Astrocyte (in vitro differentiated cells and primary cell): ENCODE results near the gene TOR1AIP2. TPM values are rescaled to one million over a fixed set of nuclear protein-coding genes. Genes with fewer than 3 reads are reported as not detected.
A peak's percentile ranks its signal among the peaks of the same experiment; 100 is the strongest.

Source experiments
- DNase-seq: peaks from one replicate; pipeline ENCODE4 v3.0.0-alpha.2; 2010; ENCODE audit warnings: low read depth
- FAIRE-seq: peaks from 2 replicates; lab custom pipeline; 2011; peaks lifted over from hg19 to GRCh38; lab: Jason Lieb, UNC
- H2AFZ ChIP-seq: 2 replicates; pipeline ENCODE4 v1.6.0; 2012; ENCODE audit warnings: low read depth, low read length, inconsistent platforms
- H3K27ac ChIP-seq: 2 replicates; pipeline ENCODE4 v1.5.1; 2011; ENCODE audit warnings: low read depth, low read length, inconsistent platforms
- H3K27me3 ChIP-seq: 2 replicates; pipeline ENCODE4 v1.6.0; 2011; ENCODE audit warnings: low read length, inconsistent platforms; ENCODE audit not compliant: insufficient read depth
- H3K36me3 ChIP-seq: 2 replicates; pipeline ENCODE4 v1.5.1; 2011; ENCODE audit warnings: low read length, inconsistent platforms; ENCODE audit not compliant: insufficient read depth
- H3K4me1 ChIP-seq: 2 replicates; pipeline ENCODE4 v1.5.1; 2011; ENCODE audit warnings: low read length, inconsistent platforms; ENCODE audit not compliant: insufficient read depth
- H3K4me2 ChIP-seq: 2 replicates; pipeline ENCODE4 v1.6.0; 2012; ENCODE audit warnings: low read length, inconsistent platforms
- H3K4me3 ChIP-seq: 2 replicates; pipeline ENCODE4 v1.5.1; 2011; ENCODE audit warnings: low read depth, mild to moderate bottlenecking, low read length, inconsistent platforms; ENCODE audit not compliant: insufficient read depth
- H3K79me2 ChIP-seq: 2 replicates; pipeline ENCODE4 v1.6.0; 2012; ENCODE audit warnings: mild to moderate bottlenecking, low read length, inconsistent platforms; ENCODE audit not compliant: insufficient read depth
- H3K9ac ChIP-seq: 2 replicates; pipeline ENCODE4 v1.6.0; 2012; ENCODE audit warnings: mild to moderate bottlenecking, low read length, inconsistent platforms
- H3K9me3 ChIP-seq: 2 replicates; pipeline ENCODE4 v1.5.1; 2012; ENCODE audit warnings: low read depth, mild to moderate bottlenecking, low read length, inconsistent platforms; ENCODE audit not compliant: insufficient read depth
- H4K20me1 ChIP-seq: 2 replicates; pipeline ENCODE4 v1.6.0; 2012; ENCODE audit warnings: low read length, inconsistent platforms; ENCODE audit not compliant: insufficient read depth
- H3K27ac Mint-ChIP-seq: one replicate; pipeline ENCODE4 v1.8.0; 2021; ENCODE audit warnings: mild to moderate bottlenecking, mixed read lengths; ENCODE audit not compliant: unreplicated experiment
- H3K27me3 Mint-ChIP-seq: one replicate; pipeline ENCODE4 v1.8.0; 2021; ENCODE audit warnings: low read depth, mixed read lengths; ENCODE audit not compliant: unreplicated experiment
- H3K36me3 Mint-ChIP-seq: one replicate; pipeline ENCODE4 v1.8.0; 2021; ENCODE audit warnings: low read depth, mixed read lengths; ENCODE audit not compliant: unreplicated experiment
- H3K4me1 Mint-ChIP-seq: one replicate; pipeline ENCODE4 v1.8.0; 2021; ENCODE audit warnings: low read depth, mixed read lengths; ENCODE audit not compliant: unreplicated experiment
- H3K4me3 Mint-ChIP-seq: one replicate; pipeline ENCODE4 v1.8.0; 2021; ENCODE audit warnings: mild to moderate bottlenecking, moderate library complexity, mixed read lengths; ENCODE audit not compliant: unreplicated experiment
- H3K9me3 Mint-ChIP-seq: one replicate; pipeline ENCODE4 v1.8.0; 2021; ENCODE audit warnings: mild to moderate bottlenecking, mixed read lengths; ENCODE audit not compliant: unreplicated experiment
- EZH2 ChIP-seq: IDR thresholded peaks from 2 replicates; pipeline ENCODE4 v1.6.1; 2012; ENCODE audit warnings: mild to moderate bottlenecking, low read length, inconsistent platforms; ENCODE audit not compliant: insufficient read depth
- total RNA-seq: library from RNA; stranded (reverse); gene quantifications from 2 replicates; pipeline ENCODE4 v1.2.1, GENCODE V29; 2021
- TF ChIP-seq, protein P1 (sequence below): IDR thresholded peaks from 2 replicates; pipeline ENCODE4 v1.5.1; 2011; ENCODE audit warnings: low read depth, mild to moderate bottlenecking, inconsistent platforms, low read length, moderate library complexity; ENCODE audit not compliant: insufficient read depth

The TOR1AIP2 gene
- total RNA-seq, 1 donor from 2014 or later, result 141 TPM

DNA sequence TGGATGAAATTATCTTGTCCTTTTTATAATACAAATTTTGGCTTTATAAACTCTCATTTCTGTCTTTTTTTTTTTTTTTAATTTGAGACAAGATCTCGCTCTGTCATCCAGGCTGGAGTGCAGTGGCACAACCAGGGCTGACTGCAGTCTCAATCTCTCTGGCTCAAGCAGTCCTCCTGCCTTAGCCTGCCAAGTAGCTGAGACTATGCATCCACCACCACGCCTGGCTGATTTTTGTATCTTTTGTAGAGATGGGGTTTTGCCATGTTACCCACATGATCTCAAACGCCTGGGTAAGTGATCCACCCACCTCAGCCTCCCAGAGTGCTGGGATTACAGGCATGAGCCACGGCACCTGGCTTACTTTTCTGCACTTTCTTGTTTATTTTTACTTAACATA lies 12.0 kb upstream of the TOR1AIP2 start:
- TF ChIP-seq, protein P1, sequence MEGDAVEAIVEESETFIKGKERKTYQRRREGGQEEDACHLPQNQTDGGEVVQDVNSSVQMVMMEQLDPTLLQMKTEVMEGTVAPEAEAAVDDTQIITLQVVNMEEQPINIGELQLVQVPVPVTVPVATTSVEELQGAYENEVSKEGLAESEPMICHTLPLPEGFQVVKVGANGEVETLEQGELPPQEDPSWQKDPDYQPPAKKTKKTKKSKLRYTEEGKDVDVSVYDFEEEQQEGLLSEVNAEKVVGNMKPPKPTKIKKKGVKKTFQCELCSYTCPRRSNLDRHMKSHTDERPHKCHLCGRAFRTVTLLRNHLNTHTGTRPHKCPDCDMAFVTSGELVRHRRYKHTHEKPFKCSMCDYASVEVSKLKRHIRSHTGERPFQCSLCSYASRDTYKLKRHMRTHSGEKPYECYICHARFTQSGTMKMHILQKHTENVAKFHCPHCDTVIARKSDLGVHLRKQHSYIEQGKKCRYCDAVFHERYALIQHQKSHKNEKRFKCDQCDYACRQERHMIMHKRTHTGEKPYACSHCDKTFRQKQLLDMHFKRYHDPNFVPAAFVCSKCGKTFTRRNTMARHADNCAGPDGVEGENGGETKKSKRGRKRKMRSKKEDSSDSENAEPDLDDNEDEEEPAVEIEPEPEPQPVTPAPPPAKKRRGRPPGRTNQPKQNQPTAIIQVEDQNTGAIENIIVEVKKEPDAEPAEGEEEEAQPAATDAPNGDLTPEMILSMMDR, result no peak
- no peak for TF ChIP-seq EZH2
- Mint-ChIP-seq H3K27me3 (no peaks in the 10 kb centered on the region), H3K36me3 (peaks cover under 1% of the 10 kb centered on the region), H3K27ac (no peak overlapping the region), H3K4me1 (no peaks in the 10 kb centered on the region), H3K9me3 (no peaks in the 10 kb centered on the region), H3K4me3 (no peak overlapping the region)
- FAIRE-seq, result no peak
- no peak overlapping the region for H3K27ac ChIP-seq
- H3K79me2 ChIP-seq, result peaks cover 34% of the 10 kb centered on the region
- no peaks in the 10 kb centered on the region for H4K20me1 ChIP-seq
- H3K36me3 ChIP-seq, result peaks cover 26% of the 10 kb centered on the region
- H3K9me3 ChIP-seq, result no peaks in the 10 kb centered on the region
- no peak overlapping the region for H2AFZ ChIP-seq
- no peak overlapping the region for H3K4me3 ChIP-seq
- no peaks in the 10 kb centered on the region for H3K27me3 ChIP-seq
- H3K9ac ChIP-seq, result no peak overlapping the region
- H3K4me2 ChIP-seq, result no peak overlapping the region
- no peaks in the 10 kb centered on the region for H3K4me1 ChIP-seq
- no peak for DNase-seq

DNA sequence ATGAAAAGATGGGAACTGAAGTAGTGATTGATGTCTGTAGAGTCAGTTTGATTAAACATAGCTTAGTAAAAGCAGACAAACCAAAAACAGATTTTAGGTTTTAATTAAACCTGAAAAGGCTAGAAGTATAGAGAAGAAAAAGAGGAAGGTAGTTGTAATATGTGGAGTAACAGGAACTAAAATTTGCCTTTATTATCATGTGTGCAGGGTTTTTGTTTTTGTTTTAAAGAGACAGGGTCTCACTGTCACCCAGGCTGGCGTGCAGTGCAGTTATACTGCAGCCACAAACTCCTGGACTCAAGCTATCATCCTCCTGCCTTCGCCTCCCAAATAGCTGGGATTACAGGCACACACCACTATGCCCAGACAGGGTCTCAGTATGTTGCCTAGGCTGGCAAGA lies 10.5 kb upstream of the TOR1AIP2 start:
- no peak for FAIRE-seq
- H3K36me3 ChIP-seq, result peaks cover 26% of the 10 kb centered on the region
- H3K4me1 Mint-ChIP-seq, result peaks cover 4% of the 10 kb centered on the region

DNA sequence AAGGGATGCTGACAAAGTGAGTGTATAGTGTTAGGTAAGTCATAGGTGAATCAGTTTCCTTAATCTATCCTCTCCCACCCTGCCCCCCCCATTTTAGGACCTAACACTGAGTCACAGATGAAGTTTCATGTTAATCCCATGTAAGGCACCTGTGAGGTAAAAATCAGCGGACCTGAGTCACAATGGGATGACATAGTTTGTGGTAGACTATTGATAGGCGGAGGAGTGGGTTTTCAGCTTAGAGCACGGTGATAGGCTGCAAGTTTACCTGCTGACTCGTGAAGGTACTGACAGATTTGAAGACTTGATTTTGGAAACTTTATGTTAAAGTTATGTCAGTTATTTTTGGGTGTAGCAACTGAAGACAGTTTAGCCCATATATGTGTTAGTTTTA lies 6.1 kb upstream of the TOR1AIP2 start:
- H3K9ac ChIP-seq, result peak overlapping the region; percentile 98
- Mint-ChIP-seq H3K27ac (no peak overlapping the region), H3K4me1 (peaks cover 7% of the 10 kb centered on the region), H3K4me3 (peak overlapping the region; percentile 93), H3K36me3 (peaks cover 3% of the 10 kb centered on the region), H3K27me3 (no peaks in the 10 kb centered on the region), H3K9me3 (no peaks in the 10 kb centered on the region)
- H3K9me3 ChIP-seq, result no peaks in the 10 kb centered on the region
- peaks cover 13% of the 10 kb centered on the region for H3K36me3 ChIP-seq
- peak overlapping the region; percentile 91 for H2AFZ ChIP-seq
- H3K4me3 ChIP-seq, result peak overlapping the region; percentile 88
- no peaks in the 10 kb centered on the region for H3K27me3 ChIP-seq
- H4K20me1 ChIP-seq, result peaks cover 12% of the 10 kb centered on the region
- DNase-seq (peak; percentile 63), FAIRE-seq (no peak)
- H3K4me1 ChIP-seq, result peaks cover 12% of the 10 kb centered on the region
- peak overlapping the region; percentile 100 for H3K27ac ChIP-seq
- peaks cover 50% of the 10 kb centered on the region for H3K79me2 ChIP-seq
- peak overlapping the region; percentile 83 for H3K4me2 ChIP-seq
- TF ChIP-seq, protein P1, result no peak
- TF ChIP-seq EZH2, result no peak

More for the DNA sequence above, 10.5 kb upstream of the TOR1AIP2 start:
- Histone ChIP-seq H3K4me1 (peaks cover 6% of the 10 kb centered on the region), H3K9me3 (no peaks in the 10 kb centered on the region), H3K4me2 (no peak overlapping the region), H3K9ac (no peak overlapping the region), H3K4me3 (no peak overlapping the region), H4K20me1 (peaks cover 10% of the 10 kb centered on the region), H2AFZ (no peak overlapping the region), H3K27ac (no peak overlapping the region), H3K79me2 (peaks cover 49% of the 10 kb centered on the region), H3K27me3 (no peaks in the 10 kb centered on the region)
- no peak overlapping the region for H3K27ac Mint-ChIP-seq
- no peak overlapping the region for H3K4me3 Mint-ChIP-seq
- no peaks in the 10 kb centered on the region for H3K9me3 Mint-ChIP-seq
- no peak for DNase-seq
- H3K27me3 Mint-ChIP-seq, result no peaks in the 10 kb centered on the region
- no peak for TF ChIP-seq EZH2
- TF ChIP-seq, protein P1, result no peak
- H3K36me3 Mint-ChIP-seq, result peaks cover 3% of the 10 kb centered on the region
